K562 (cell line): ENCODE measurements around the gene AGFG2. TPM values are rescaled to one million over a fixed set of nuclear protein-coding genes. Genes with fewer than 3 reads are reported as not detected.

Experiments used
- HDAC8 ChIP-seq: fragments of 450-650 bp; IDR thresholded peaks from 2 replicates; pipeline ENCODE4 v1.6.1; 2016; ENCODE audit warnings: mild to moderate bottlenecking, missing genetic modification characterization, moderate library complexity, missing compliant biosample characterization
- HDGF ChIP-seq: fragments of 450-650 bp; IDR thresholded peaks from 2 replicates; pipeline ENCODE4 v1.6.1; 2016
- TFAM ChIP-seq: fragments of 250-450 bp; sonication (Bioruptor Pico); conservative IDR thresholded peaks from 2 replicates; pipeline ENCODE4 v1.5.0; 2021; ENCODE audit warnings: mild to moderate bottlenecking, moderate library complexity
- ZNF311 ChIP-seq: fragments of 250-450 bp; sonication (Bioruptor Pico); IDR thresholded peaks from 2 replicates; pipeline ENCODE4 v1.4.0; 2020; ENCODE audit warnings: mild to moderate bottlenecking, moderate library complexity
- ZNF695 ChIP-seq: fragments of 450-650 bp; formaldehyde crosslinking; IDR thresholded peaks from 2 replicates; pipeline ENCODE4 v1.4.0; 2020; ENCODE audit warnings: mild to moderate bottlenecking, moderate library complexity
- polyA plus RNA-seq, 8 experiments: library from polyadenylated mRNA; depleted of rRNA in 4 of 8; stranded (reverse) in 5 of 8; unstranded in 3 of 8; fragments of >200 nt; fragmentation: Nextera tagmentation in 2 of 8; fragmentation: Illumina TruSeq in 1 of 8; extraction: Ambion mirVana in 2 of 8; extraction: Trizol in 1 of 8; gene quantifications; 2 replicates each; pipeline versions ENCODE4 v1.2.1 to v1.2.3, GENCODE V29; 2011 to 2014; ENCODE audit warnings: inconsistent platforms in 1 of 8, missing spikeins in 1 of 8
- total RNA-seq, 7 experiments: library from RNA; depleted of rRNA in 6 of 7; stranded (reverse); fragments of >200 nt in 6 of 7; fragmentation: Illumina TruSeq in 2 of 7; extraction: Trizol in 2 of 7; gene quantifications; 2 replicates each; pipeline versions ENCODE4 v1.2.1 to v1.2.3, GENCODE V29; 2011 to 2021; ENCODE audit warnings: low replicate concordance in 1 of 7
- TF ChIP-seq, protein P1 (sequence below): fragments of 450-650 bp; IDR thresholded peaks from 2 replicates; pipeline ENCODE4 v1.6.1; 2017; ENCODE audit warnings: antibody characterized with exemption, mild to moderate bottlenecking

Gene AGFG2
- total and polyA plus RNA-seq, 9 of the 15 experiments (the other 6 are each of a cell fraction or from before 2014, with no cell fraction given), result 0.31 to 23.1 (median 6.5) TPM

DNA sequence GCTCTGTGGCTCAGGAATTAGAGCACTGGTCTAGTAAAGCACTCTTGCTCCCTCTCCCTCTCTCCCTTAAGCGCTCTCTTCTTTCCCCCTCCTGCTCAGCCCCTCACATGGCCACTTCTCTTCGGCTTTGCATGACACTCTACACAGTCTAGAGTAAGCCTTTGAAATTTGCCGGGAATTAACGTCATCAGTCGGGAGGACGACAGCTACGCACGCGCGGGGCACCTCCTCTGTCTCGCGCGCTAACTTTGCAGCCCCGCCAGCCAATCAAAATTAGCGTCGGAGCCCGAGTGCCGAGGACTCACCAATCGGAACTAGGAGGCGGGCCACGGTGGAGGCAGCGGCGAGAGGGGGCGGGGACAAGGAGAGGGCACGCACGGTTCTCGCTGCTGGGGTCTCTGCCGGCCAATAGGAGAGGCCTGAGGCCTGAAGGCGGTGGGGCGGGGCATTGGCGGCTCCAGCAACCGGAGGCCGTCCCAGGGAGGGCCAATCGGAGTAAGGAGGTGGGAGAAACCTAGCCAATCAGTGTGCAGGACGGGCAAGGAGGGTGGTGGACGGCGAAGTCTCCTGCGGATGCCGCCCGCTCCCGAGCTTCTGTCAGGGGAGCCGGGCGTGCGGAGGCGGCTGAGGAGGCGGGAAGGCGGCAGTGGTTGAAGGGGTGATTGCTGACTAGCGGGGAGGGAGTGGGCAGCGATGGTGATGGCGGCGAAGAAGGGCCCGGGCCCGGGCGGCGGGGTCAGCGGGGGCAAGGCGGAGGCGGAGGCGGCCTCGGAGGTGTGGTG is at the start of gene AGFG2 (continued):
- TF ChIP-seq, protein P1, sequence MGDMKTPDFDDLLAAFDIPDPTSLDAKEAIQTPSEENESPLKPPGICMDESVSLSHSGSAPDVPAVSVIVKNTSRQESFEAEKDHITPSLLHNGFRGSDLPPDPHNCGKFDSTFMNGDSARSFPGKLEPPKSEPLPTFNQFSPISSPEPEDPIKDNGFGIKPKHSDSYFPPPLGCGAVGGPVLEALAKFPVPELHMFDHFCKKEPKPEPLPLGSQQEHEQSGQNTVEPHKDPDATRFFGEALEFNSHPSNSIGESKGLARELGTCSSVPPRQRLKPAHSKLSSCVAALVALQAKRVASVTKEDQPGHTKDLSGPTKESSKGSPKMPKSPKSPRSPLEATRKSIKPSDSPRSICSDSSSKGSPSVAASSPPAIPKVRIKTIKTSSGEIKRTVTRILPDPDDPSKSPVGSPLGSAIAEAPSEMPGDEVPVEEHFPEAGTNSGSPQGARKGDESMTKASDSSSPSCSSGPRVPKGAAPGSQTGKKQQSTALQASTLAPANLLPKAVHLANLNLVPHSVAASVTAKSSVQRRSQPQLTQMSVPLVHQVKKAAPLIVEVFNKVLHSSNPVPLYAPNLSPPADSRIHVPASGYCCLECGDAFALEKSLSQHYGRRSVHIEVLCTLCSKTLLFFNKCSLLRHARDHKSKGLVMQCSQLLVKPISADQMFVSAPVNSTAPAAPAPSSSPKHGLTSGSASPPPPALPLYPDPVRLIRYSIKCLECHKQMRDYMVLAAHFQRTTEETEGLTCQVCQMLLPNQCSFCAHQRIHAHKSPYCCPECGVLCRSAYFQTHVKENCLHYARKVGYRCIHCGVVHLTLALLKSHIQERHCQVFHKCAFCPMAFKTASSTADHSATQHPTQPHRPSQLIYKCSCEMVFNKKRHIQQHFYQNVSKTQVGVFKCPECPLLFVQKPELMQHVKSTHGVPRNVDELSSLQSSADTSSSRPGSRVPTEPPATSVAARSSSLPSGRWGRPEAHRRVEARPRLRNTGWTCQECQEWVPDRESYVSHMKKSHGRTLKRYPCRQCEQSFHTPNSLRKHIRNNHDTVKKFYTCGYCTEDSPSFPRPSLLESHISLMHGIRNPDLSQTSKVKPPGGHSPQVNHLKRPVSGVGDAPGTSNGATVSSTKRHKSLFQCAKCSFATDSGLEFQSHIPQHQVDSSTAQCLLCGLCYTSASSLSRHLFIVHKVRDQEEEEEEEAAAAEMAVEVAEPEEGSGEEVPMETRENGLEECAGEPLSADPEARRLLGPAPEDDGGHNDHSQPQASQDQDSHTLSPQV, result peak; percentile 53; the same call in 1 of the 2 replicates
- TF ChIP-seq ZNF311 (CRISPR knock-in tag), result no peak
- 0 out of 2 replicates have a peak, but pooled peaks have one; percentile 43 for TF ChIP-seq HDAC8 (tag)
- no peak for TF ChIP-seq ZNF695 (CRISPR knock-in tag)
- no peak for TF ChIP-seq TFAM (CRISPR knock-in tag)
- 0 out of 2 replicates have a peak, but pooled peaks have one; percentile 41 for TF ChIP-seq HDGF
